ENCODE measurements around the gene IPO11. TPM values are rescaled to one million over a fixed set of nuclear protein-coding genes. Genes with fewer than 3 reads are reported as not detected.

The IPO11 gene
- total RNA-seq, 2 donors from 2014 or later: 17.5 to 39.8 TPM

- intact Hi-C loops (cut with DNase I): no loop called here
- Histone ChIP-seq H3K9ac (ENCODE audit: low read depth in 2 of 2, low read length in 2 of 2) (no peak overlapping the region), H3K4me3 (no peak overlapping the region), H3K9me3 (no peaks in the 10 kb centered on the region), H3K36me3 (no peaks in the 10 kb centered on the region), H3K27ac (no peak overlapping the region), H3K4me1 (no peaks in the 10 kb centered on the region), H3K27me3 (no peaks in the 10 kb centered on the region)
- TF ChIP-seq, protein P1, sequence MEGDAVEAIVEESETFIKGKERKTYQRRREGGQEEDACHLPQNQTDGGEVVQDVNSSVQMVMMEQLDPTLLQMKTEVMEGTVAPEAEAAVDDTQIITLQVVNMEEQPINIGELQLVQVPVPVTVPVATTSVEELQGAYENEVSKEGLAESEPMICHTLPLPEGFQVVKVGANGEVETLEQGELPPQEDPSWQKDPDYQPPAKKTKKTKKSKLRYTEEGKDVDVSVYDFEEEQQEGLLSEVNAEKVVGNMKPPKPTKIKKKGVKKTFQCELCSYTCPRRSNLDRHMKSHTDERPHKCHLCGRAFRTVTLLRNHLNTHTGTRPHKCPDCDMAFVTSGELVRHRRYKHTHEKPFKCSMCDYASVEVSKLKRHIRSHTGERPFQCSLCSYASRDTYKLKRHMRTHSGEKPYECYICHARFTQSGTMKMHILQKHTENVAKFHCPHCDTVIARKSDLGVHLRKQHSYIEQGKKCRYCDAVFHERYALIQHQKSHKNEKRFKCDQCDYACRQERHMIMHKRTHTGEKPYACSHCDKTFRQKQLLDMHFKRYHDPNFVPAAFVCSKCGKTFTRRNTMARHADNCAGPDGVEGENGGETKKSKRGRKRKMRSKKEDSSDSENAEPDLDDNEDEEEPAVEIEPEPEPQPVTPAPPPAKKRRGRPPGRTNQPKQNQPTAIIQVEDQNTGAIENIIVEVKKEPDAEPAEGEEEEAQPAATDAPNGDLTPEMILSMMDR (IDR thresholded peaks at IDR 0.05): no peak
- no peak for DNase-seq
These were observed 156.4 kb downstream of the IPO11 start for GRCh38 chr5:62568800-62569432.

- no peak for DNase-seq
- Histone ChIP-seq H3K27ac (no peak overlapping the region), H3K9me3 (no peaks in the 10 kb centered on the region), H3K27me3 (no peaks in the 10 kb centered on the region), H3K4me1 (no peaks in the 10 kb centered on the region), H3K36me3 (no peaks in the 10 kb centered on the region), H3K4me3 (no peak overlapping the region), H3K9ac (ENCODE audit: low read depth in 2 of 2, low read length in 2 of 2) (no peak overlapping the region)
- TF ChIP-seq, protein P1 (IDR thresholded peaks at IDR 0.05): no peak
- intact Hi-C loops (cut with DNase I): no loop called here
These were observed 156.9 kb downstream of the IPO11 start for GRCh38 chr5:62569470-62569869.

- Histone ChIP-seq H3K9me3 (no peaks in the 10 kb centered on the region), H3K4me1 (no peaks in the 10 kb centered on the region), H3K9ac (ENCODE audit: low read depth in 2 of 2, low read length in 2 of 2) (no peak overlapping the region), H3K27me3 (no peaks in the 10 kb centered on the region), H3K27ac (no peak overlapping the region), H3K36me3 (no peaks in the 10 kb centered on the region), H3K4me3 (no peak overlapping the region)
- intact Hi-C loops (cut with DNase I): no loop called here
- TF ChIP-seq, protein P1 (IDR thresholded peaks at IDR 0.05): no peak
- no peak for DNase-seq
These were observed 160.5 kb downstream of the IPO11 start for GRCh38 chr5:62572918-62573514.

DNA sequence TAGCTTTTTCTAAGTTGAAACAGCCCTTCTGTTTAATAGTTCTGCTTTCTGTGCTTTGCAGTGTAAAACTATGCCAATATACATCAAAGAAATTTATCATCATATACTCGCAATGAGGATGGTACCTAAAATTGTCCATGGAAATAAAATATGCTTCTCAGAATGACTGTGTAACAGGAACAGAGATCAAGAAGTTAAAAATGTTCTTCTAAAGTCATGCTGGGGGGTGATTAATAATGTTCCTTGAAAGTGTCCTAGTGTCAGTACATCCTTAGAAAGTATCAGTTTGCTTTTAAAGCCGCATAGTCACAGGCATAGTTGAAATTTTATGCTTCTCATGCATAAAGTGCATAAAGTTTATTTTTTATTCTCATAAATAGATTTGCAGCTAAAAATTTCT is 162.0 kb downstream of the IPO11 start:
- no peaks in the 10 kb centered on the region for H3K4me1 ChIP-seq
- TF ChIP-seq, protein P1 (IDR thresholded peaks at IDR 0.05): no peak
- H3K4me3 ChIP-seq: no peak overlapping the region
- no peaks in the 10 kb centered on the region for H3K27me3 ChIP-seq
- no peaks in the 10 kb centered on the region for H3K36me3 ChIP-seq
- DNase-seq: no peak
- H3K9ac ChIP-seq (ENCODE audit: low read depth in 2 of 2, low read length in 2 of 2): no peak overlapping the region
- intact Hi-C loops (cut with DNase I): no loop called here
- no peak overlapping the region for H3K27ac ChIP-seq
- no peaks in the 10 kb centered on the region for H3K9me3 ChIP-seq

DNA sequence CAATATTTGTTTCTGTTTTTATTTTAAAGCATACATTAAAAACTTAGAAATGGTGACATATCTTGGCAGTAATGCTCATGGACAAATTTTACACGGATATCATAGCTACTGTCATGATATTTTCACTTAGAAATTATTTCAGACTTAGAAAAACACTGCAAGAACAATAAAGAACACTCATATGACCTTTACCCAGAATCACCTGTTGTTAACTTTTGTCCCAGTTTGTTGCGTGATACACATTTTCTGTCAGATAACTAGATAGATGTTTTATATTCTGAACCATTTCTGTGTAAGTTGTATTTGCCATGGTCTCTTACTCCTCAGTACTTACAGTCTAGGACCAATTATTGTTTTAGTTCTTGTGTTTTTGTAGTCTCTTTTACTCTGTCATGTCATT is 162.5 kb downstream of the IPO11 start:
- no peak for DNase-seq
- Histone ChIP-seq H3K9ac (ENCODE audit: low read depth in 2 of 2, low read length in 2 of 2) (no peak overlapping the region), H3K27ac (no peak overlapping the region), H3K27me3 (no peaks in the 10 kb centered on the region), H3K36me3 (no peaks in the 10 kb centered on the region), H3K9me3 (no peaks in the 10 kb centered on the region), H3K4me3 (no peak overlapping the region), H3K4me1 (no peaks in the 10 kb centered on the region)
- intact Hi-C loops (cut with DNase I): no loop called here
- TF ChIP-seq, protein P1 (IDR thresholded peaks at IDR 0.05): no peak
